GM12878 (cell line): Measurements from ENCODE around the gene PTPRB.

Source experiments
- CHD1 ChIP-seq: IDR thresholded peaks from 2 replicates; pipeline ENCODE4 v1.6.1; 2012; ENCODE audit warnings: low read depth, low read length, improper control_type of control experiment
- CTCF ChIP-seq, 3 experiments: IDR thresholded peaks in 2 of 3; conservative IDR thresholded peaks in 1 of 3; 2 replicates each; pipeline ENCODE4 v1.5.1; 2011; ENCODE audit warnings: low read depth in 3 of 3, low read length in 3 of 3, mild to moderate bottlenecking in 3 of 3, control low read depth in 2 of 3, moderate library complexity in 2 of 3, inconsistent platforms in 1 of 3, mixed read lengths in 1 of 3; ENCODE audit not compliant: control insufficient read depth in 2 of 3, insufficient read depth in 1 of 3; ENCODE audit errors: extremely low read depth in 1 of 3
- CUX1 ChIP-seq: IDR thresholded peaks from 2 replicates; pipeline ENCODE4 v1.6.1; 2012; ENCODE audit warnings: improper control_type of control experiment, low read depth, low read length; ENCODE audit not compliant: insufficient replicate concordance
- EP300 ChIP-seq, 2 experiments: fragments of 150-350 bp in 1 of 2; IDR thresholded peaks; 2 replicates each; pipeline ENCODE4 v1.6.1; 2011 to 2012; ENCODE audit warnings: low read depth in 2 of 2, low read length in 2 of 2, borderline replicate concordance in 1 of 2, improper control_type of control experiment in 1 of 2, inconsistent platforms in 1 of 2; ENCODE audit not compliant: control insufficient read depth in 1 of 2
- GATAD2B ChIP-seq: fragments of 450-650 bp; conservative IDR thresholded peaks from 2 replicates; pipeline ENCODE4 v1.6.1; 2017; ENCODE audit warnings: low read depth, mild to moderate bottlenecking, moderate library complexity
- HDGF ChIP-seq: fragments of 450-650 bp; IDR thresholded peaks from 2 replicates; pipeline ENCODE4 v1.6.1; 2016; ENCODE audit warnings: antibody characterized with exemption
- NFXL1 ChIP-seq: fragments of 450-650 bp; IDR thresholded peaks from 2 replicates; pipeline ENCODE4 v1.6.1; 2017; ENCODE audit warnings: antibody characterized with exemption, mild to moderate bottlenecking, borderline replicate concordance
- PKNOX1 ChIP-seq: fragments of 450-650 bp; IDR thresholded peaks from 2 replicates; pipeline ENCODE4 v1.6.1; 2016; ENCODE audit warnings: mild to moderate bottlenecking
- POLR2A ChIP-seq: IDR thresholded peaks from 2 replicates; pipeline ENCODE4 v1.6.1; 2011; ENCODE audit warnings: low read depth, mild to moderate bottlenecking, low read length
- RELA ChIP-seq: fragments of 450-650 bp; IDR thresholded peaks from 2 replicates; pipeline ENCODE4 v1.8.0; 2014; ENCODE audit warnings: borderline replicate concordance; ENCODE audit not compliant: partially characterized antibody
- YBX1 ChIP-seq: fragments of 450-650 bp; IDR thresholded peaks from 2 replicates; pipeline ENCODE4 v1.6.1; 2016; ENCODE audit warnings: antibody characterized with exemption
- ZBED1 ChIP-seq: IDR thresholded peaks from 2 replicates; pipeline ENCODE4 v1.6.1; 2016; ENCODE audit warnings: borderline replicate concordance
- ZZZ3 ChIP-seq: IDR thresholded peaks from 2 replicates; pipeline ENCODE4 v1.6.1; 2011; ENCODE audit warnings: low read depth; ENCODE audit not compliant: control insufficient read depth, insufficient read length

GRCh38 chr12:70626180-70626579 is 11.0 kb downstream of the PTPRB start:
- TF ChIP-seq ZZZ3: no peak
- no peak for TF ChIP-seq CTCF (IDR thresholded peaks at IDR 0.05 in 2 of 3, conservative IDR thresholded peaks at IDR 0.05 in 1 of 3; ENCODE audit: control insufficient read depth in 2 of 3, extremely low read depth in 1 of 3, insufficient read depth in 1 of 3, low read depth in 3 of 3, low read length in 3 of 3)
- no peak for TF ChIP-seq YBX1
- TF ChIP-seq NFXL1: no peak
- TF ChIP-seq RELA: no peak
- TF ChIP-seq EP300 (IDR thresholded peaks at IDR 0.05; ENCODE audit: borderline replicate concordance in 1 of 2, control insufficient read depth in 1 of 2, low read depth in 2 of 2, low read length in 2 of 2): no peak
- no peak for TF ChIP-seq ZBED1
- no peak for TF ChIP-seq GATAD2B
- no peak for TF ChIP-seq PKNOX1
- TF ChIP-seq CUX1: no peak
- TF ChIP-seq CHD1: no peak
- no peak for TF ChIP-seq POLR2A
- no peak for TF ChIP-seq HDGF
